A549 (cell line): Measurements from ENCODE around the gene SPSB1. TPM values are rescaled to one million over a fixed set of nuclear protein-coding genes. Genes with fewer than 3 reads are reported as not detected.

Experiments
- ATAC-seq, 2 experiments: fragments of 200-7000 bp in 1 of 2; fragments of >200 bp in 1 of 2; cut with Nextera tagmentation in 1 of 2; cut with Tn5 transposase in 1 of 2; 3 replicates each; pipeline versions ENCODE4 v1.8.0 to v1.9.1; 2018 to 2020; ENCODE audit warnings: mild to moderate bottlenecking in 1 of 2, moderate library complexity in 1 of 2
- CTCF ChIA-PET: fragments of 300-600 bp; sonication (Branson Sonifier 250); formaldehyde crosslinking; extraction: SDS; loops from one replicate; lab custom pipeline; 2021; ENCODE audit warnings: antibody characterized with exemption, inconsistent platforms; lab: Yijun Ruan, JAX
- POLR2A ChIA-PET: fragments of 350-600 bp; formaldehyde crosslinking; extraction: SDS; loops from one replicate; lab custom pipeline; 2021; ENCODE audit warnings: antibody characterized with exemption, inconsistent platforms; lab: Yijun Ruan, JAX
- DNase-seq, 2 experiments: peaks; one replicate each; pipeline versions ENCODE4 v3.0.0 to v3.0.0-alpha.2; 2011 to 2016; ENCODE audit warnings: low read depth in 1 of 2, low spot score in 1 of 2
- FAIRE-seq: peaks from 2 replicates; lab custom pipeline; 2011; peaks lifted over from hg19 to GRCh38; lab: Jason Lieb, UNC
- H3K27ac ChIP-seq, 2 experiments: fragments of >200 bp; sonication (Bioruptor Twin); formaldehyde crosslinking; 3 replicates each; pipeline ENCODE4 v1.5.1; 2016 to 2017
- H3K4me1 ChIP-seq: fragments of >200 bp; sonication (Bioruptor Twin); formaldehyde crosslinking; 3 replicates; pipeline ENCODE4 v1.6.1; 2016
- H3K4me2 ChIP-seq: fragments of >200 bp; sonication (Bioruptor Twin); formaldehyde crosslinking; 3 replicates; pipeline ENCODE4 v1.6.1; 2016
- H3K4me3 ChIP-seq: fragments of >200 bp; sonication (Bioruptor Twin); formaldehyde crosslinking; 3 replicates; pipeline ENCODE4 v1.5.1; 2016
- H3K9me3 ChIP-seq: fragments of >200 bp; sonication (Bioruptor Twin); formaldehyde crosslinking; 3 replicates; pipeline ENCODE4 v1.6.1; 2016
- BHLHE40 ChIP-seq: IDR thresholded peaks from 2 replicates; pipeline ENCODE4 v1.6.1; 2012; ENCODE audit warnings: low read depth, low read length, inconsistent platforms
- CHD2 ChIP-seq: fragments of 150-350 bp; IDR thresholded peaks from 2 replicates; pipeline ENCODE4 v1.6.1; 2014; ENCODE audit warnings: low read length; ENCODE audit not compliant: partially characterized antibody
- EP300 ChIP-seq, 2 experiments: fragments of >200 bp; sonication (Bioruptor Twin); formaldehyde crosslinking; IDR thresholded peaks; 2 replicates in 1 of 2; 3 replicates in 1 of 2; pipeline ENCODE4 v1.6.1; 2016 to 2017
- ESRRA ChIP-seq: fragments of 150-350 bp; IDR thresholded peaks from 2 replicates; pipeline ENCODE4 v1.6.1; 2014; ENCODE audit warnings: mild to moderate bottlenecking, low read length, borderline replicate concordance
- FOXS1 ChIP-seq: fragments of 250-450 bp; sonication (Bioruptor Pico); IDR thresholded peaks from 2 replicates; pipeline ENCODE4 v1.5.0; 2020; ENCODE audit warnings: mild to moderate bottlenecking, moderate library complexity
- HDAC2 ChIP-seq: fragments of 200-600 bp; sonication (generic); IDR thresholded peaks from 2 replicates; pipeline ENCODE4 v1.6.1; 2016
- HES2 ChIP-seq: fragments of >200 bp; sonication (Bioruptor Twin); formaldehyde crosslinking; IDR thresholded peaks from 2 replicates; pipeline ENCODE4 v1.6.1; 2016
- JUN ChIP-seq, 2 experiments: fragments of >200 bp; sonication (Bioruptor Twin); formaldehyde crosslinking; IDR thresholded peaks; 2 replicates in 1 of 2; 3 replicates in 1 of 2; pipeline ENCODE4 v1.6.1; 2016 to 2017
- KDM5A ChIP-seq: fragments of 200-600 bp; sonication (generic); IDR thresholded peaks from 2 replicates; pipeline ENCODE4 v1.6.1; 2016; ENCODE audit warnings: antibody characterized with exemption, mild to moderate bottlenecking
- MAZ ChIP-seq: fragments of 150-350 bp; IDR thresholded peaks from 2 replicates; pipeline ENCODE4 v1.6.1; 2014; ENCODE audit warnings: antibody characterized with exemption, low read depth, low read length, borderline replicate concordance
- NFE2L2 ChIP-seq: fragments of 150-350 bp; conservative IDR thresholded peaks from 2 replicates; pipeline ENCODE4 v1.6.1; 2014; ENCODE audit warnings: low read length
- NR3C1 ChIP-seq: fragments of >200 bp; sonication (Bioruptor Twin); formaldehyde crosslinking; IDR thresholded peaks from 3 replicates; pipeline ENCODE4 v1.6.1; 2017
- PHF8 ChIP-seq: fragments of 200-600 bp; sonication (generic); IDR thresholded peaks from 2 replicates; pipeline ENCODE4 v1.6.1; 2016; ENCODE audit warnings: low read depth, mild to moderate bottlenecking, antibody characterized with exemption, moderate library complexity, borderline replicate concordance
- POLR2A ChIP-seq: IDR thresholded peaks from 2 replicates; pipeline ENCODE4 v1.6.1; 2012; ENCODE audit warnings: mild to moderate bottlenecking, low read length
- POLR2AphosphoS2 ChIP-seq: conservative IDR thresholded peaks from 2 replicates; pipeline ENCODE4 v1.6.1; 2012; ENCODE audit warnings: low read length, improper control_type of control experiment, inconsistent platforms
- RAD21 ChIP-seq, 2 experiments: fragments of >200 bp in 1 of 2; sonication (Bioruptor Twin) in 1 of 2; formaldehyde crosslinking in 1 of 2; IDR thresholded peaks in 1 of 2; conservative IDR thresholded peaks in 1 of 2; 2 replicates in 1 of 2; 3 replicates in 1 of 2; pipeline ENCODE4 v1.6.1; 2012 to 2018; ENCODE audit warnings: inconsistent platforms in 1 of 2
- REST ChIP-seq: fragments of 200-600 bp; sonication (generic); IDR thresholded peaks from 2 replicates; pipeline ENCODE4 v1.6.1; 2016; ENCODE audit warnings: antibody characterized with exemption, mild to moderate bottlenecking, moderate library complexity
- RNF2 ChIP-seq: fragments of 200-600 bp; sonication (generic); IDR thresholded peaks from 2 replicates; pipeline ENCODE4 v1.6.1; 2016; ENCODE audit warnings: low read depth, mild to moderate bottlenecking, antibody characterized with exemption, moderate library complexity, borderline replicate concordance
- SMC3 ChIP-seq: fragments of >200 bp; sonication (Bioruptor Twin); formaldehyde crosslinking; IDR thresholded peaks from 3 replicates; pipeline ENCODE4 v1.6.1; 2018; ENCODE audit warnings: inconsistent platforms
- SREBF2 ChIP-seq: fragments of 450-650 bp; IDR thresholded peaks from 2 replicates; pipeline ENCODE4 v1.6.1; 2014; ENCODE audit warnings: mild to moderate bottlenecking, moderate library complexity
- TP53 ChIP-seq: fragments of 250-450 bp; sonication (Bioruptor Pico); IDR thresholded peaks from 2 replicates; pipeline ENCODE4 v1.5.0; 2021; ENCODE audit warnings: mild to moderate bottlenecking, moderate library complexity
- USF2 ChIP-seq: fragments of 450-650 bp; IDR thresholded peaks from 2 replicates; pipeline ENCODE4 v1.6.1; 2014; ENCODE audit warnings: antibody characterized with exemption
- ZFP36 ChIP-seq: fragments of 450-650 bp; IDR thresholded peaks from 2 replicates; pipeline ENCODE4 v1.6.1; 2014; ENCODE audit warnings: borderline replicate concordance; ENCODE audit not compliant: partially characterized antibody
- WGBS: methylation state at CpG from one replicate; pipeline ENCODE4 v1.1.6; 2017; ENCODE audit errors: missing lambda C conversion rate; 5-methylcytosine and 5-hydroxymethylcytosine counted together
- polyA plus RNA-seq, 4 experiments: library from polyadenylated mRNA; depleted of rRNA in 3 of 4; stranded (reverse); fragments of >200 nt; fragmentation: RNase III in 1 of 4; extraction: RNeasy Plus Mini Kit Qiagen cat#74134 plus additional on column Dnase treatment in 1 of 4; gene quantifications; 2 replicates in 3 of 4; 3 replicates in 1 of 4; pipeline ENCODE4 v1.2.3, GENCODE V29; 2011 to 2017
- TF ChIP-seq, protein P1 (sequence below): IDR thresholded peaks from 2 replicates; pipeline ENCODE4 v1.6.1; 2012
- TF ChIP-seq, protein P2 (sequence below): IDR thresholded peaks from 2 replicates; pipeline ENCODE4 v1.6.1; 2012
- TF ChIP-seq, protein P3 (sequence below): fragments of 250-450 bp; sonication (Bioruptor Pico); IDR thresholded peaks from 2 replicates; pipeline ENCODE4 v1.5.0; 2021; ENCODE audit warnings: mild to moderate bottlenecking, moderate library complexity, borderline replicate concordance

The SPSB1 gene
- polyA plus RNA-seq, 2 of the 4 experiments (the other 2 are of a cell fraction) = 22.3 to 23.7 TPM

GRCh38 chr1:9326596-9326995 is 33.9 kb downstream of the SPSB1 start:
- TF ChIP-seq POLR2A (no peak), CHD2 (no peak), TP53 (CRISPR knock-in tag) (no peak), NFE2L2 (no peak), HES2 (no peak), NR3C1 (no peak), KDM5A (no peak), EP300 (IDR thresholded peaks at IDR 0.05) (no peak), SMC3 (no peak), FOXS1 (no peak)
- TF ChIP-seq, protein P1, sequence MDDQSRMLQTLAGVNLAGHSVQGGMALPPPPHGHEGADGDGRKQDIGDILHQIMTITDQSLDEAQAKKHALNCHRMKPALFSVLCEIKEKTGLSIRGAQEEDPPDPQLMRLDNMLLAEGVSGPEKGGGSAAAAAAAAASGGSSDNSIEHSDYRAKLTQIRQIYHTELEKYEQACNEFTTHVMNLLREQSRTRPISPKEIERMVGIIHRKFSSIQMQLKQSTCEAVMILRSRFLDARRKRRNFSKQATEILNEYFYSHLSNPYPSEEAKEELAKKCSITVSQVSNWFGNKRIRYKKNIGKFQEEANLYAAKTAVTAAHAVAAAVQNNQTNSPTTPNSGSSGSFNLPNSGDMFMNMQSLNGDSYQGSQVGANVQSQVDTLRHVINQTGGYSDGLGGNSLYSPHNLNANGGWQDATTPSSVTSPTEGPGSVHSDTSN = no peak
- TF ChIP-seq, protein P2, sequence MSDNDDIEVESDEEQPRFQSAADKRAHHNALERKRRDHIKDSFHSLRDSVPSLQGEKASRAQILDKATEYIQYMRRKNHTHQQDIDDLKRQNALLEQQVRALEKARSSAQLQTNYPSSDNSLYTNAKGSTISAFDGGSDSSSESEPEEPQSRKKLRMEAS = no peak
- WGBS = no CpG with 5 or more reads among the region's 9 CpGs
- H3K4me3 ChIP-seq = no peak overlapping the region
- peaks cover 61% of the 10 kb centered on the region for H3K4me1 ChIP-seq
- ATAC-seq (no peak), FAIRE-seq (no peak), DNase-seq (no peak)
- POLR2A ChIA-PET = no interaction called here
- H3K9me3 ChIP-seq = no peaks in the 10 kb centered on the region
- CTCF ChIA-PET = interaction anchor here (0.8 to 2.1 kb wide), 4 partner anchors 13 to 164 kb away, joined by 3 to 6 read pairs (median 3); no protein-coding TSS in a partner anchor
- no peak overlapping the region for H3K4me2 ChIP-seq
- peak overlapping the region in 1 of 2 experiments; percentile 45; a peak in 2 of 6 replicates for H3K27ac ChIP-seq

DNA sequence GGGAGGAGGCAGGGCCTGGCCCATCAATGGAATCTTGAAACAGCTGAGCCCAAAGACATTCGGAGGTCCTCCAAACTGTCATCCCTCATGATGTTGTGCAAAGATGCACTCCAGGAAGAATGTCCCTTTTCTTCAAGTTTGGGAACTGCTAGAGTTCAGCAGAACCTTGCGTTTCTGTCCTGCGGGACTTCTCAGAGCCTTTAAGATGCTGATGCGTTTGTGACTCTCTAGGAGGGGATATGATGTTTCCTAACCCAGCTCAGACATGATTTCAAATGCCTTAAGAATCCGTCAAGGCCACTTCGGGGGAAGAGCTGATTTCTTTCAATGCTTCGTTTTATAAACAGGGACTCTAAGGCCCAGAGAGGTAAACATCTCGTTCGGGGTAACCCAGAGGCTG is 35.5 kb downstream of the SPSB1 start:
- TF ChIP-seq BHLHE40 = no peak
- TF ChIP-seq RAD21 (conservative IDR thresholded peaks at IDR 0.05 in 1 of 2, IDR thresholded peaks at IDR 0.05 in 1 of 2) = no peak
- TF ChIP-seq PHF8 = no peak
- TF ChIP-seq HDAC2 = no peak
- TF ChIP-seq RNF2 = no peak
- TF ChIP-seq POLR2AphosphoS2 = no peak
- TF ChIP-seq REST = no peak
- no peak for TF ChIP-seq NR3C1
- TF ChIP-seq KDM5A = no peak
- no peak for TF ChIP-seq ZFP36
- TF ChIP-seq JUN (IDR thresholded peaks at IDR 0.05) = no peak
- TF ChIP-seq, protein P3, sequence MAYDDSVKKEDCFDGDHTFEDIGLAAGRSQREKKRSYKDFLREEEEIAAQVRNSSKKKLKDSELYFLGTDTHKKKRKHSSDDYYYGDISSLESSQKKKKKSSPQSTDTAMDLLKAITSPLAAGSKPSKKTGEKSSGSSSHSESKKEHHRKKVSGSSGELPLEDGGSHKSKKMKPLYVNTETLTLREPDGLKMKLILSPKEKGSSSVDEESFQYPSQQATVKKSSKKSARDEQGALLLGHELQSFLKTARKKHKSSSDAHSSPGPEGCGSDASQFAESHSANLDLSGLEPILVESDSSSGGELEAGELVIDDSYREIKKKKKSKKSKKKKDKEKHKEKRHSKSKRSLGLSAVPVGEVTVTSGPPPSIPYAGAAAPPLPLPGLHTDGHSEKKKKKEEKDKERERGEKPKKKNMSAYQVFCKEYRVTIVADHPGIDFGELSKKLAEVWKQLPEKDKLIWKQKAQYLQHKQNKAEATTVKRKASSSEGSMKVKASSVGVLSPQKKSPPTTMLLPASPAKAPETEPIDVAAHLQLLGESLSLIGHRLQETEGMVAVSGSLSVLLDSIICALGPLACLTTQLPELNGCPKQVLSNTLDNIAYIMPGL (CRISPR knock-in tag) = no peak
- TF ChIP-seq MAZ = no peak
- TF ChIP-seq USF2 = no peak
- TF ChIP-seq SREBF2 = no peak
- TF ChIP-seq ESRRA = no peak
- Histone ChIP-seq H3K9me3 (no peaks in the 10 kb centered on the region), H3K4me1 (peaks cover 70% of the 10 kb centered on the region), H3K4me2 (no peak overlapping the region; the same call in 2 of the 3 replicates), H3K4me3 (no peak overlapping the region), H3K27ac (peak overlapping the region in 1 of 2 experiments; percentile 50; a peak in 1 of 6 replicates)
- 89% methylated on average over 9 of the region's 9 CpGs for WGBS
- ChIA-PET CTCF (interaction anchor here (1.2 to 1.3 kb wide), 2 partner anchors 39 to 61 kb away, joined by 3 to 4 read pairs; no protein-coding TSS in a partner anchor), POLR2A (no interaction called here)
- FAIRE-seq (no peak), DNase-seq (no peak), ATAC-seq (no peak)
